ENCODE measurements around the gene GNAT1.

The GNAT1 gene

DNA sequence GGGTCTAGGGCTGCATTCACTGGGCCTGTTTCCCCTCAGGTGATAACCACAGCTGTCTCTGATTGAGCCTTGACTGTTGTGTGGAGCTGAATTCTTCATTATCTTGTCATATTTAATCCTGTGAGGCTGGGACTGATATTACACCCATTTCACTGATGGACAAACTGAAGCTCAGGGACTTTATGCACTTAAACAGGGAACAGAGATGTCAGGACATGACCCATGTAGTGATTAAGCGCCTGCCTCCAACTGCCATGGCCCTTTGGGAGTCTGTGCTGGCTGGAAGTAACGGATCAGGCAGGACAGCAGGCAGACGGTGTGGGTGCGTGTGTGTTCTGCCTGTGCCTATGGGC, 52.1 kb downstream of the GNAT1 start:
- DNase-seq = no peak

DNA sequence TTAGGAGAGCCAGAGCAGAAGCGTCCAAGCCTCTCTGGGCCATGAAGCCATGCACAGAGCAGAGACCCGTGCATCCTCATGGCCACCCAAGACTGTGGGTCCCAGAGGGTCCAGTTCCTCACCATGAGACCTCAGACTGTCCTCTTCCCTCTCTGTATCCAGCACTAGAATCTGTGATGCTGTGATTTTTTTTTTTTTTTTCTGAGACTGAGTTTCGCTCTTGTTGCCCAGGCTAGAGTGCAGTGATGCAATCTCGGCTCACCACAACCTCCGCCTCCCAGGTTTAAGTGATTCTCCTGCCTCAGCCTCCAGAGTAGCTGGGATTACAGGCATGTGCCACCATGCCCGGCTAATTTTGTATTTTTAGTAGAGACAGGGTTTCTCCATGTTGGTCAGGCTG, 53.4 kb downstream of the GNAT1 start:
- peak; percentile 44 for DNase-seq

DNA sequence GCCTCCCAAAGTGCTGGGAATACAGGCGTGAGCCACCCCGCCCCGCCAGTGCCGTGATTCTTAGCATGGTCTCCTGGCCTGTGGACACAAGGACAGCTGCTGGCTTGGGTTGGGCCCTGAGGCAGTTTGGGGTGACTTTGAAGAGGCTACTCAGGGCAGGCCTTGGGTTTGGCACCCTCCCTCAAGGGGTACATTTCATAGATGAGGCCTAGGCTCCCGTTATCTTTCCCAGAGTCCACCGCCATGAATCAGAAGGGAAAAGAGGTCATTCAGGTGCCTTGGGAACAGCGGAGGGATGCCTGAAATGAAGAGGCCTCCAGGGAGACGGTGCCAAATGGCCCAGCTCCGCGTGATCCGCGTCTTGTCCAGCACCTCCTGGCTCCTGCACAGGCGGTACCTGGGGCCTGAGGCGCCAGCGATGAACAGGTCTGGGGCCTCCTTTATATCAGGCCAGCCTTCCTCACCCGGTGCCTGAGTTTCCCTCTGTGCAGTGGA, 53.9 kb downstream of the GNAT1 start:
- no peak for DNase-seq

DNA sequence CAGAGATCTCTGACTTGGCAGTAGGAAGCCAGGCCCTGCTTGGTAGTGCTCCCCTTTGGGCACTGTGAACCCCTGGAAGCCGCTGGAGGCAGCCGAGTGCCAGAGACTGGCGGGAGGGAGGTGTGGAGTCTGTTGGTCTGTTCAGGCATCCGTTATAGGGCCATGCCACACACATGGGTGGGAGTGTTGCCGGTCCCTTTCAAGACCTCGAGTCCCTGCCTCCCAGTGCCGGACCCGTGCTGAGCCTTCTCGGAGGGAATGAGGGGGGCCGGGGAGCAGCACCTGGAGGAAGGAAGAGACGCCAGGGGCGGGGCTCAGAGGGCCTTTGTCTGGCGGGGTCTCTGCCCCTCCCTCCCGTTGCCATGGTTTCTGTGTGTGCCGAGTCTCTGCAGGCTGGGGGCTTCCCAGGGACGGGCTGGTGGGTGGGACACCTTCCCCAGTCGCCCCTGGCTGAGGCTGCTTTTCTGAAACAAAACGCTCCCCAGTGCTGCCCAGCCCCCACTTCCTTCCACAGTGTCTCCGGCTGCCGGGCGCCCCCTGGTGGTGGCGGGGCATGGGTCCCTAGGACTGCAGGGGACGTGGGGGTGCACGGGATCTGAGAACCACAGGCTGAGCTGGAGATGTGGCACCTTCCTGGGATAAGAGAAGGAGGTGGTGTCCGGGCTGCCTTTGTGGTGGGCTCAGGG, 54.6 kb downstream of the GNAT1 start:
- peak; percentile 93 for DNase-seq

DNA sequence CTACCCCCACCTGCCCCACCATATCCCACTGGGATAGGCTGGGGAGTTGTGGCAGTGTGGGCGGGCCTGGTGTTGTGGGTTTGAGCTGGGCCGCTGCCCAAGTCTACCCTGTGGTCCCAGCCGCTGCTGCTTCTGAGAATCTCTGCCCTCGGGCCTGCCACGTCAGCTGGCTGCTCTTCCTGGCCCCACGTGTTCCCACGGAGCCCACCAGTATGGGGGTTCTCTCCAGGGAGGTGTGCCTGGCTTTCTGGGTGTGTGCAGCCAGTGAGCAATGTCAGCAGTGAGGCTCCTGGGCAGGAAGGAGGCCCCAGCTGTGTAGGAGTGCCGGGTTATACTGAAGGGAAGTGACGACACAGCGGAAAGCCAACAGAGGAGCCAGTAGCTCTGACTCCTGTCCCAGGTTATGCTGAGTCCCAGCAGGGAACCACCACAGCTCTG, 55.1 kb downstream of the GNAT1 start:
- peak; percentile 79 for DNase-seq

Data from suppressor macrophage treated with lipopolysaccharide for 4 hours (primary cell).